Common myeloid progenitor, CD34-positive (primary cell): ENCODE data around the gene INTS15.

ENCODE experiments used
- CTCF ChIA-PET: fragments of 350-600 bp; sonication (Branson Sonifier 250); formaldehyde crosslinking; loops from one replicate; lab custom pipeline; 2021; ENCODE audit warnings: antibody characterized with exemption; lab: Charles Lee
- POLR2A ChIA-PET: fragments of 350-600 bp; sonication (Branson Sonifier 250); formaldehyde crosslinking; loops from one replicate; lab custom pipeline; 2021; ENCODE audit warnings: antibody characterized with exemption; lab: Charles Lee
- DNase-seq, 3 donors: peaks; one replicate each; pipeline versions ENCODE4 v3.0.0 to v3.0.0-alpha.2; 2013
- H3K27ac ChIP-seq, 2 experiments: 1 replicate in 1 of 2; 2 replicates in 1 of 2; pipeline ENCODE4 v1.7.0; 2013; ENCODE audit warnings: inconsistent platforms in 2 of 2, low read length in 2 of 2, mild to moderate bottlenecking in 2 of 2, low read depth in 1 of 2, moderate library complexity in 1 of 2; ENCODE audit not compliant: severe bottlenecking in 2 of 2, insufficient read depth in 1 of 2, poor library complexity in 1 of 2
- H3K27me3 ChIP-seq, 5 experiments: replicated peaks in 2 of 5; 1 replicate in 3 of 5; 2 replicates in 2 of 5; pipeline versions ENCODE4 v1.6.1 to v1.7.0; 2013; ENCODE audit warnings: low read length in 4 of 5, mild to moderate bottlenecking in 2 of 5, moderate library complexity in 2 of 5, inconsistent platforms in 1 of 5; ENCODE audit not compliant: insufficient read depth in 5 of 5, control insufficient read depth in 4 of 5
- H3K36me3 ChIP-seq, 4 experiments: 1 replicate in 2 of 4; 2 replicates in 2 of 4; pipeline versions ENCODE4 v1.6.1 to v1.7.0; 2013; ENCODE audit warnings: low read length in 3 of 4, control low read depth in 1 of 4, mild to moderate bottlenecking in 1 of 4; ENCODE audit not compliant: control insufficient read depth in 4 of 4, insufficient read depth in 4 of 4
- H3K4me1 ChIP-seq, 4 experiments: 1 replicate in 3 of 4; 2 replicates in 1 of 4; pipeline versions ENCODE4 v1.6.1 to v1.7.1; 2013; ENCODE audit warnings: low read length in 3 of 4, mild to moderate bottlenecking in 3 of 4, control low read depth in 1 of 4, inconsistent platforms in 1 of 4, moderate library complexity in 1 of 4; ENCODE audit not compliant: control insufficient read depth in 4 of 4, insufficient read depth in 4 of 4; ENCODE audit errors: control extremely low read depth in 1 of 4
- H3K4me3 ChIP-seq, 7 experiments: 1 replicate in 4 of 7; 2 replicates in 3 of 7; pipeline versions ENCODE4 v1.5.1 to v1.7.0; 2013; ENCODE audit warnings: mild to moderate bottlenecking in 7 of 7, low read length in 6 of 7, moderate library complexity in 6 of 7, inconsistent platforms in 2 of 7, low read depth in 2 of 7, control low read depth in 1 of 7; ENCODE audit not compliant: insufficient read depth in 4 of 7, control insufficient read depth in 1 of 7; ENCODE audit errors: extremely low read depth in 1 of 7
- H3K9me3 ChIP-seq, 5 experiments: 1 replicate in 4 of 5; 2 replicates in 1 of 5; pipeline versions ENCODE4 v1.6.1 to v1.7.1; 2013; ENCODE audit warnings: low read length in 4 of 5, mild to moderate bottlenecking in 2 of 5, inconsistent platforms in 1 of 5, low read depth in 1 of 5, moderate library complexity in 1 of 5; ENCODE audit not compliant: control insufficient read depth in 4 of 5, insufficient read depth in 2 of 5; ENCODE audit errors: control extremely low read depth in 1 of 5
- WGBS: methylation state at CpG from one replicate; pipeline ENCODE4 v1.1.5; 2013; ENCODE audit not compliant: insufficient coverage; 5-methylcytosine and 5-hydroxymethylcytosine counted together

The INTS15 gene

GRCh38 chr7:6616854-6617643, 27.2 kb downstream of the INTS15 start:
- CTCF ChIA-PET, result interaction anchor here (0.8 to 1.6 kb wide), 3 partner anchors 9 to 19 kb away, joined by 3 to 5 read pairs (median 4); partner anchors contain the start of gene ZNF316
- Histone ChIP-seq H3K27me3 (peaks cover 0 to 6% (median 0%) of the 10 kb centered on the region in 5 experiments), H3K9me3 (no peaks in the 10 kb centered on the region), H3K36me3 (peaks cover 0 to 20% (median 5%) of the 10 kb centered on the region in 4 experiments), H3K4me1 (peaks cover 0 to 14% (median 14%) of the 10 kb centered on the region in 4 experiments), H3K4me3 (no peak overlapping the region), H3K27ac (no peak overlapping the region)
- 95% methylated on average over 19 of the region's 20 CpGs for WGBS
- DNase-seq, result no peak
- POLR2A ChIA-PET, result interaction anchor here (0.6 kb wide), 2 partner anchors 10 to 27 kb away, joined by 3 read pairs; partner anchors contain the start of gene INTS15

DNA sequence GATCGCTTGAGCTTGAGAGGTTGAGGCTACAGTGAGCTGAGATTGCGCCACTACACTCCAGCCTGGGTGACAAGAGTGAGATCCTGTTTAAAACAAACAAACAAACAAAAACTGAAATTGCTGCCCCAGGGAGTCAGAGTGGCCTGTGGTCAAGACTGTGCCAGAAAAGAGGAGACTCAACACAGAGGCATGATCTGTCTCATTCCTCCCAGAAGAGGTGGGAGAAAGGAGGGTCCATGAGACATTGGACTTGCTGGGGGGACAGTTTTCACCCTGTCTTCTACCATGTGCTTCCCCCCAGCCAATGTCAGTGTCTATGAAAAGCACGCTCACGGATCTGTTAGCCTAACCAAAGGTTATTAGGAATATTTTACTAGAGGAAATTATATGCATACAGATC, 28.8 kb downstream of the INTS15 start:
- H3K27ac ChIP-seq, result no peak overlapping the region
- POLR2A ChIA-PET, result no interaction called here
- CTCF ChIA-PET, result interaction anchor here (0.9 kb wide), 1 partner anchor 13 kb away, joined by 3 read pairs; no protein-coding TSS in a partner anchor
- no peak for DNase-seq
- WGBS, result 63% methylated on average over 2 of the region's 4 CpGs
- peaks cover 0 to 14% (median 14%) of the 10 kb centered on the region in 4 experiments for H3K4me1 ChIP-seq
- peaks cover 0 to 6% (median 0%) of the 10 kb centered on the region in 5 experiments for H3K27me3 ChIP-seq
- no peak overlapping the region for H3K4me3 ChIP-seq
- H3K9me3 ChIP-seq, result no peaks in the 10 kb centered on the region
- peaks cover 2 to 31% (median 5%) of the 10 kb centered on the region in 4 experiments for H3K36me3 ChIP-seq

DNA sequence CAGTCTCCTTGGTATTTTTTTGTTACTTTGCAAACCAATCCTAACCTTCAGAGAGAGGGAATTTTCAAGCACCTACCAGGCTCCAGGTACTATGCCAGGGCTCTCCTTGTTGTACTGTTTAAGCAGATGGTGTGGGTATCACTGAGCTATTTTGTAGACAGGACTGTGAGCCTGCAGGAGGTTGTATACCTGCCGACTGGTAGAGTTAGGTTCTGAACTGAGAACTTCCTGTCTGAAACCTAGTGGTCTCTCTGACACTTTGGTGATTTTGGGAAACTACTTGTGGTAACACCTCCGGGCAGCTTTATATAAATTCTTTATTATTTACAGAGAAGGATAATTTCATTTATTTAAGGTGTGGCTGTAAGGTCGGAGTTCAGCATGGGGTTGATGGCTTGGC, 30.1 kb downstream of the INTS15 start:
- no peaks in the 10 kb centered on the region for H3K9me3 ChIP-seq
- ChIA-PET POLR2A (no interaction called here), CTCF (interaction anchor here (0.8 to 1.4 kb wide), 2 partner anchors 16 to 22 kb away, joined by 3 read pairs; no protein-coding TSS in a partner anchor)
- H3K36me3 ChIP-seq, result peaks cover 2 to 31% (median 5%) of the 10 kb centered on the region in 4 experiments
- 80% methylated on average over 1 of the region's 3 CpGs for WGBS
- H3K4me1 ChIP-seq, result peaks cover 0 to 18% (median 13%) of the 10 kb centered on the region in 4 experiments
- no peak for DNase-seq
- H3K27me3 ChIP-seq, result peaks cover 0 to 4% (median 0%) of the 10 kb centered on the region in 5 experiments
- no peak overlapping the region for H3K4me3 ChIP-seq
- H3K27ac ChIP-seq, result no peak overlapping the region

DNA sequence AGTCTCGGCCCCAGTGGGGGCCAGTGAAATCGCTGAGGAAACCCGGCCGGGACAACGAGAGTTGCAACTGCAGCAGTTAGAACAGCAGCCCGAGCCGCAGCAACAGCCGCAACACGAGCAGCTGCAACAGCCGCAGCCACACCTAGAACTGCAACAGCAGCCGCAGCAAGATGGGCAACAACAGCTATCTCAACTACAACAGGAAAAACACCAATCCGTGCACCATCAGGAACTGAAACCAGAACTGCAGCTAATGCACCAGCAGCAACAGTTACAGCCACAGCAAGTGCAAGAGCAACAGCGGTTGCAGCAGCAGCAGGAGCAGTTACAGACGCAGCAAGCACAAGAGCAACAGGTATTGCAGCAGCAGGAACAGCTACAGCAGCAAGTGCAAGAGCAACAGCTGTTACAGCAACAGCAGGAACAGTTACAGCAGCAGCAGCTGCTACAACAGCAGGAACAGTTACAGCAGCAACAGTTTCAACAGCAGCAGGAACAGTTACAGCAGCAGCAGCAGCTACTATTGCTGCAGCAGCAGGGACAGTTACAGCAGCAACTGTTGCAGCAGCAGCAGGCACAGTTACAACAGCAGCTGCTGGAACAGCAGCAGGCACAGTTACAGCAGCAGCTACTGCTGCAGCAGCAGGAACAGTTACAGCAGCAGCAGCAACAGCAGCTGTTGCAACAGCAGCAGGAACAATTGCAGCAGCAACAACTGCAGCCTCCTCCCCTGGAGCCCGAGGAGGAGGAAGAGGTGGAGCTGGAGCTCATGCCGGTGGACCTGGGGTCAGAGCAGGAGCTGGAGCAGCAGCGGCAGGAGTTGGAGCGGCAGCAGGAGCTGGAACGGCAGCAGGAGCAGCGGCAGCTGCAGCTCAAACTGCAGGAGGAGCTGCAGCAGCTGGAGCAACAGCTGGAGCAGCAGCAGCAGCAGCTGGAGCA, 31.6 kb downstream of the INTS15 start:
- WGBS, result 96% methylated on average over 19 of the region's 20 CpGs
- ChIA-PET POLR2A (no interaction called here), CTCF (interaction anchor here (1.5 kb wide), 1 partner anchor 10 kb away, joined by 3 read pairs; no protein-coding TSS in a partner anchor)
- Histone ChIP-seq H3K4me3 (no peak overlapping the region), H3K36me3 (peaks cover 2 to 31% (median 5%) of the 10 kb centered on the region in 4 experiments), H3K4me1 (peaks cover 0 to 8% (median 3%) of the 10 kb centered on the region in 4 experiments), H3K27me3 (no peaks in the 10 kb centered on the region), H3K27ac (no peak overlapping the region), H3K9me3 (no peaks in the 10 kb centered on the region)
- DNase-seq, result no peak

DNA sequence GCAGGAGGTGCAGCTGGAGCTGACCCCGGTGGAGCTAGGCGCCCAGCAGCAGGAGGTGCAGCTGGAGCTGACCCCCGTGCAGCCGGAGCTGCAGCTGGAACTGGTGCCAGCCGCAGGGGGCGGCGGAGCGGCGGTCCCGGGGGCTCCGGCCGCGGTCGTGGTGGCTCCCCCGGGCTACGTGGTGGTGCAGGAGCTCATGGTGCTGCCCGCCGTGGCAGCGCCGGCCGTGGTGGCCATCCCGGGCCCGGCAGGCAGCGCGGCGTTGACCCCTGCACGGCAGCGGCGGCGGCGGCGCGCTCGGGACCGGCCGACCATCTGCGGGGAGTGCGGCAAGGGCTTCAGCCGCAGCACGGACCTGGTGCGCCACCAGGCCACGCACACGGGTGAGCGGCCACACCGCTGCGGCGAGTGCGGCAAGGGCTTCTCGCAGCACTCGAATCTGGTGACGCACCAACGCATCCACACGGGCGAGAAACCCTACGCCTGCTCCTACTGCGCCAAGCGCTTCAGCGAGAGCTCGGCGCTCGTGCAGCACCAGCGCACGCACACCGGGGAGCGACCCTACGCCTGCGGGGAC, 32.4 kb downstream of the INTS15 start:
- DNase-seq, result no peak
- no peak overlapping the region for H3K27ac ChIP-seq
- H3K4me1 ChIP-seq, result peaks cover 0 to 8% (median 3%) of the 10 kb centered on the region in 4 experiments
- H3K27me3 ChIP-seq, result no peaks in the 10 kb centered on the region
- peaks cover 2 to 30% (median 5%) of the 10 kb centered on the region in 4 experiments for H3K36me3 ChIP-seq
- POLR2A ChIA-PET, result no interaction called here
- CTCF ChIA-PET, result no interaction called here
- H3K4me3 ChIP-seq, result no peak overlapping the region
- no peaks in the 10 kb centered on the region for H3K9me3 ChIP-seq
- 98% methylated on average over 61 of the region's 67 CpGs for WGBS

GRCh38 chr7:6623589-6624245, 33.9 kb downstream of the INTS15 start:
- Histone ChIP-seq H3K27ac (no peak overlapping the region), H3K9me3 (no peaks in the 10 kb centered on the region), H3K4me3 (no peak overlapping the region), H3K4me1 (peaks cover 0 to 8% (median 3%) of the 10 kb centered on the region in 4 experiments), H3K27me3 (no peaks in the 10 kb centered on the region), H3K36me3 (peaks cover 2 to 27% (median 5%) of the 10 kb centered on the region in 4 experiments)
- POLR2A ChIA-PET, result interaction anchor here (0.6 kb wide), 1 partner anchor 1912 kb away, joined by 3 read pairs; no protein-coding TSS in a partner anchor
- WGBS, result 87% methylated on average over 12 of the region's 15 CpGs
- CTCF ChIA-PET, result no interaction called here
- DNase-seq, result peak in 2 of 3 donors; percentile 36 to 38
